Stimulated activated CD8-positive, alpha-beta memory T cell treated with anti-CD3 and anti-CD28 coated beads, Interleukin-12 subunit alpha, Interleukin-12 subunit beta, amount 100 ng/mL, for 24 hours (primary cell): ENCODE measurements around the gene LRRC8C.
"Not testable (repeated sequence)": the region's sequence is repeated elsewhere in the genome, so short reads cannot be mapped to it uniquely, and the experiment has no call there.

Experiments
- DNase-seq: peaks from one replicate; pipeline ENCODE4 v3.0.0-alpha.2; 2020; ENCODE audit errors: extremely low read depth

The LRRC8C gene

GRCh38 chr1:89607586-89608318 is 25.2 kb upstream of the LRRC8C start:
- no peak for DNase-seq

- no peak for DNase-seq
These were observed 24.5 kb upstream of the LRRC8C start for GRCh38 chr1:89608319-89608983.

DNA sequence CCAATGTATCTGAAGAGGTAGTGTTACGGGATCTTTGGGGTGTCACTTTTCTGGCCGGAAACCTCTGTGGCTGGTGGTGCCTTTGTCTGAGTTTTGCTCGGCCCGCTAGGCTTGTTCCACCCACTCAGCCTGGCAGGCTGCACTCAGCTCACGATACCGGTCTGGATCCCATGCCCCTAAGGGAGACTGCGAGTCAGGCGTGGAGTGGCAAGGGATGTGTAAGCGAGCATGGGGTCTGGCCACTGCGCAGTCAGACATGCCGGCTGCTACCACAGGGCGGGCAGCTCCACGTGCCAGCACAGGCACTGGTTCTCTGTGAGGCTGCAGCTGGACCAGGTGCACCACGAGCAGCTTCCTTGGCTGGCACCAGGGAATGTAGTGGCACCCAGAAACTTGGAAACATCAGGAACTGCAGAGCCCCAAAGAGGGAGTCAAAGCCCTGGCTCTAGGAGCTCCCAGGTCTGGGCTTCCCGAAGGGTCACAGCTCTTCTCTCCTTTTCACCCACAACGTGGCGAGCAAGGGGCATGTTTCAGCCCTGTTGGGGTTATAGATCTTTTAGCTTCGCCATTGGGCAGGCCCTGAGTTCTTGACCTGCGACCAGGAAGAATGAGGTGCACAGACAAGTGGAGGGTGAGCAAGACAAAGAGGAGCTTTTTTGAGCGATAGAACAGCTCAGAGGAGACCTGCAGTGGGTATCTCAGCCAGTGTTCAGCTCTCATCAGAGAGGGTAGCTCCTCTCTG is 23.8 kb upstream of the LRRC8C start:
- DNase-seq = no peak

DNA sequence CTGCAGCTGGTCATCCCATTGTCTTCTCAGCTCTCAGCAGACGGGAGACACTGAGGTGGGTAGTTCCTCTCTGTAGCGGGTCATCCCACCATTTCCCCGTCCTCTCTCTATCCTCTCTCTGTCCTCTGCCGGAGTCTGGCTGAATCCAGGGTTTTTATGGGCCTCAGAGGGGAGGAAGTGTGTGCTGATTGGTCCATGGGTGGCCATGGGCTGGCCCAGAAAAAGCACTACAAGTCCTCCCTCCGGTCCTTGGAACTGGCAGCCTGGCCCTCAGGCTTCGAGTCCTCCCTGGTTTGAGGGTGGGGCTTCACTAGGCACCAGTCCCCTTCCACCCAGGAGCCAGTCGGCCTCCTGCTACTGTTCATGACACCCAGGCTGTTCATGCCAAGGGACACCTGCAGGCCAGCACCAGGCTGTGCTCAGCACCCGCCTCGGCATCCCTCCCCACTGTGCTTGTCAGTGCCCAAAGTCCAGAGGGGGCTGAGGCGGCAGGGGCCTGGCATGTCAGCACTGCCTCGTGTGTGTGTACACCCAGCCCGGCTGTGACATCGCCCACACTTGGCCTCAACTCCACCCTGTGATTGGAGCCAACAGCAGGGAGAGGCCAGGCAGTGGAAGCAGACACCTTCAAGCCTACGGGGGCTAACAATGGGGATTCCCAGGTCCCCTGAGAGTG is 23.0 kb upstream of the LRRC8C start:
- no peak for DNase-seq

DNA sequence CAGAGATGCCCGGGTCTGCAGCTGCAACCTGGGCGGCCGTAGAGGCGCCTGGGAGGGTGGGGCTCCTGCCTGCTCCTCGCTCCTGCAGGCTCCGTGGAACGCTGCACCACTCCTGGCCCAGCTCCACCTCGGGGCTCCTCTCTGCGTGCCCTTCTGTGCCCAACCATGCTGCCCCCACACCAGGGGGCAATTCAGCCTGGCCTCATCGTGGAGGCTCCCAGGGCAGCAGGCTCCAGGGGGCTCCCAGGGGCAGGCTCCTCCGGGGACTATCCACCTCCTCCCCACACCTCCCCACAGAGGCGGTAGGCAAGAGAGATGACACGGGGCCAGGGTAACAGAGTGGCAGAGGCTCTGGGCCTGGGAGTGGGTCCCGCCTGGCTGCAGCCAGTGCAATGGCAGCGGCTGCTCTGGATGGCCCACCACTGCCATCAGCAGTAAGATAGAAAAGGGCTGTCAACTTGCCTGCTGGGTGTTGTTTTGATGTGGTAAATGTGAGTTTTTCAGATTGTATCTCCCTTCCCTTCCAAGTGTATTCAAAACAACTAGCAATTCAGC is 22.4 kb upstream of the LRRC8C start:
- no peak for DNase-seq

DNA sequence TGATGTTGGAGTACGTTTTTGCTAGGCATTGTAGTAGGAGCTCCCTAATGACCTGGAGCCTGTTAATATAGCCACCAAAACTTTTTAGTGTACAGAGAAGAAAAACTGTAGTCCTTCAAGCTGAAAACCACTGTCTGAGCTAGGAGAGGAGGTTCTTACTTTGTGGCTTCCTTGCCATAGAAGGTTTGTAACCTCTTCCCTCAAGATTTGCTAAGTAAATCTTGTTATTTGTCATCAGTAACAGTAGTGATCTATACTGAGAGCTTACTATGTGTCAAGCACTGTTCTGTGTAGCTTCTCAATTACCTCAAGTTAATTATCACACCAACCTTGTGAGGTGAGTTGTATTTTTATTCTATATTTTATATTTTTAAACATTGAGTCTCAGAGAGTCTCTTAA is 21.2 kb upstream of the LRRC8C start:
- no peak for DNase-seq

GRCh38 chr1:89613928-89614327 is 19.0 kb upstream of the LRRC8C start:
- no peak for DNase-seq

- no peak for DNase-seq
These were observed 17.0 kb upstream of the LRRC8C start for GRCh38 chr1:89615676-89616598.

DNA sequence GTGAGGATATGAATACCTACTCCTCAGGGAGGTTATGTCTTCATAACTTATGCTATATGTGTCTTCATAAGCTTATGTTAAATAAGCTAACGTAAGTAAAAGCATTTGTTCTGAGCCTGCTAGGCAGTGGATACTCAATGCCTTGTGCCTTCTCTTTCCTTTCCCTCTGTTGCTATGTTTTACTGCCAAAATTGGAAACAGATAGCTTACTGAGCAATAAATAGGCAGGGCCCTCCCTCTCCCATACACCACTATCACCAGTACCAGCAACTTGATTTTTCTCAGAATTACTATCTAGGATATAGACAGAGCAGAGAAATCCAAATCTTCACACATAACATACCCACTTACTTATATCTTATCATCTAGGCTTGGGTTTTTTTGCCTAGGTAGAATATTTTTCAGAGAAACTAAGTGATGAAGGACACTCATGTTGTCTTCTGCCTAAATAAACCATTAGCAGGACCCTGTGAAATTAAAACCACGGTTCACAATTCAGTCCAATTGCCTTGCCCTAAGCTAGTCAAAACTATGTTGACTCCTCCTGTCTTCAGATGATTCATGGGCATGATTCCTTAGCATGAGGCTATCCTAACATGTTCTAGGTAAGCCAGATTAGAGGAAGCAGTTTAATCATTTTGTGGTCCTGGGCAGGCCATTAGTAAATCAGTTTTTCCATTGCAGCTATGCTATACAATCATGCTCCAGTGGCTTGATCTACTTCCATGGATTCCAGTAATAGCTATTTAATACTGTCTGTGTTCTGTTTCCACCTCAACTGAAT is 15.9 kb upstream of the LRRC8C start:
- DNase-seq = no peak

DNA sequence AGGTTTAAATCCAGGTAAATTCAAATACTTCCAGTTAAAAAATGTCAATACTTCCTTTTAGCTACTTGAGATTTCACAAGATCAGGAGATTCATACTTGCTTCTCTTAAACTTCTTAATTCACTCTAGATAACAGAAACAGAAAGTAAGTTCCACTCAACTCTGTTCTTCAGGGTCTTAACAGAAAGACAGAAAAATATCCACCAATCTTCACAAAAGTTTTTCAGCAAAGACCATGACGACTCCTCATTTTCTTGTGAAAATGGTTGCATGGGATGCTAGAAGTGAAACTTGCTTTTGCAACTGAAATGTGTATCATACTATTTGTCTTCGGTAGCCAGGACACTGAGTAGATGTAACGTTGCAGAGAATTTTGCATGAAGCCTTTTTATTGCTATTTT is 12.3 kb upstream of the LRRC8C start:
- DNase-seq = no peak

DNA sequence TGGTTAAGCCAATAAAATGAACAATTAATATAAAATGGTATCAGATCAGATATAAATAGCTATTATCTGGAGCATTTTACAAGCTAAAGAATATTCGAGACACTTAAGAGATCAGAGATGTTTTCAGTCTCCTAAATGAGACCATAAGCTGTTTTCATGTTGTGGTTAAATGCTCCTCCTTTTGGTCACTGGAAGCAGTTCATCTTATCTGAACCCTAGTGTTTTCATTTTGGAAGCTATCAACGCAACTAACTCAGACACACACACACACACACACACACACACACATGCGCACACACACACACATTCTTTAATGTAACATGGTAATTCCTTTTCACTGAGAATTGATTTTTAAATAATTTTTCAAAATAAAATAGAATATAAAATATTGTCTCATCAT is 10.0 kb upstream of the LRRC8C start:
- DNase-seq = no peak

DNA sequence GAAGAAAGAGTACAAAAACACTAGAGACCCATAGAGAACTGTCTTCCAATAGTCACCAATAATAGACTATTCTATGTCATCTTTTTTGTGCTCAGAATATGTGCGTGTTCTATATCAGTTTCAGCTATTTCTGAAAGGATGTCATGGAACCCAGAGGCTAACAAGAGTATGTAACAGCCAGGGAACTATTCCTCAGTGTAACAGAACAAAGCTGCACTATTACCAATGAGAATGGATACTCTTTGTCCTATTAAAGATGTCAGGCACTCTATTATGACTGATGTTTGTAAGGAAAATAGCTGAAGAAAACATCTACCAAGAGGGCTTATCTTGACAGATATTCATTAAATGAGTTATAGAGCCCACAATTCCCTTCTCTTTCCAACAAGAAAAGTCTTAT is 8.6 kb upstream of the LRRC8C start:
- no peak for DNase-seq

DNA sequence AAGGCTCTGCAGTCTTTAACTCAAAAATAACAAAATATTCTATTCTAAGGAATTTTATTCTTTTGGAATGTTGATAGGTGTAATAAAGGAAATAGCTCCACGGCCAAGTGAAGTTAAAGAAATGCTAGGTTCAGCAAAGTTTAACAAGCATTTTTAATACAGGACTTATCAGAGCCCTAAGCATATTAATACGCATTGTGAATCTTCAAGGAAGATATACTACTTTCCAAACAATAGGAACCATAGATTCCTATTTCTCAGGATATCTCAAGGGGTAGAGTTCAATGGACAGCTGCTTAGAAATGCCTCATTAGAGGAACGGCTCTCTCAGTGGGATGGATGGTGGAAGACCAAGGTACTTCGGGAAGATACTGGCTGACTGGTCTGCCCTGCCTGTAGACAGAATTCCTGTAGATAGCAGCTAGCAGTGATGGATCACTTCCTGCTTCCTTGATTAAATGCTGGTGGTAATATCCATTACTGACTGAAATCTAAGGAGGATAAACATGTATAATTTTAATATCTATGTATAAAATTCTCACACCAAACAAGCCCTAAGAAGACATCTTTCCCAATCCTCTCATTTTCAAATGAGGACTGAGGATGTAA is 8.1 kb upstream of the LRRC8C start:
- DNase-seq = no peak

GRCh38 chr1:89627596-89627962 is 5.3 kb upstream of the LRRC8C start:
- DNase-seq = no peak

GRCh38 chr1:89629146-89629545 is 3.8 kb upstream of the LRRC8C start:
- no peak for DNase-seq

GRCh38 chr1:89629600-89629999 is 3.3 kb upstream of the LRRC8C start:
- not testable (repeated sequence) for DNase-seq

GRCh38 chr1:89630048-89630447 is 2.9 kb upstream of the LRRC8C start:
- DNase-seq = no peak

DNA sequence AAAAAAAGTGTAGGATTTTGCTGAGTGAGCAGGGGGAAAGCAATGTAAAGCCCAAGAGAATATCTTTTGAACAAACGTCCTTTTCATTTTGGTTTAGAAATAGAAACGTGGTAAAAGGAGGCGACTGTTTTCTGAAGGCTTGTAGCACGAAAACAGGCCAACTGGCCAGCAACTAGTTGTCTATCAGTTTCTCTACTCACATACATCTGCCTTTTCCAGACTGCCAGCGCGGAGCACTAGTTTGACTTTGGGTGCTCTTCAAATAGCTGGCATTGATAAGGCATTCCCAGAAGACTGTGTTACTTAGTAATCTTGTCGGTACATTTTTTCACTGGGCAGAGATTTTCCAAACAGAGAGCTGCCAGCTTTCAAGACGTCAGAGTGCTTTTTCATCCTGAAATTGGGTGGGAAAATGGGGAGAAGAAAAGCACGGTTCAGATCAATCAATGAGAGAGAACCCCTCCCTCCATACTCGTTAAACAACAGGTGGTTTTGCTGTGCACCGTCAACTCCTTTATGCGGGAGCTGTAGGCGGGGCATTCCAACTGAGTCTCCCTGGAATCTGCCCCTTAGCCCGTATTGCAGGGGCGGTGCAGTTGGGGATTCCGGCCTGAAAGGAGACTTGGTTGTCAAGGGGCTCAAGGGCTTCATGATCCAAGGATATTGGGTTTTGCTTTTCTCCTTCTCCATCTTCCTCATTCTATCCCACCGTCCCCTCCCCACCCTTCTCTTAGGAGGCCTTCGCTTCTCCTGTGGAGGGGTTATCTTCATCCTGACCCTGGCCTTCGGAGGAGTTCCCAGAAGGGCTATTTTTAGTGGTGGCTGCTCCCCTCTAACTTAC is 884 bp upstream of the LRRC8C start:
- DNase-seq = no peak

DNA sequence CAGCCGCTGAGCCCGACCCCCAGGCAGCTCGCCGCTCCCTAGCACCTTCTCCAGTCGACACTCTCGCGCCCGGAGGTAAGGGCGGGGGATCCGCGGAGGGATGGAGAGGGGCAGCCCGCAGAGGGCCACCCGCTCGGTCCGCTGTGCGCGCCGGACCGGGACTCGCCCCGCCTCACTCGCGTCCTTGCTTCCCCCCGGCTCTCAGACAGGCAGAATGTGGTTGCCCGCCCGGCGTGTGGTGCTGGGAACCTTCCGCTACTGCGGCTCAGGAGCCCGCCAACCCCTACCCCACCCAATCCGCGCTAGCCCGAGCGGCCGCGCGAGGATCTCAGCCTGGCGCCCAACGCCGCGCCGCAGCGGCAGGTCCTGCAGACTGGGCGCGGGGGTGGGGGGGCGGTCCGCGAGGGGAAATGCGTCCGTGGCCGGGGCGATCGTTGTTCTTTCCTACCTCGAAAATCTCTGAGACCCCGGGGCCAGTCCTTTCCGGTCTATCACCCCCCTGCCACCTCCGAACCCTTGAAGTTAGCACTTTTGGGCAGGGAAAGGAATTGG is 404 bp downstream of the LRRC8C start:
- DNase-seq = no peak
